HCT116 (cell line): ENCODE measurements around the gene MELTF. TPM values are rescaled to one million over a fixed set of nuclear protein-coding genes. Genes with fewer than 3 reads are reported as not detected.

ENCODE experiments used
- ATAC-seq: fragments of 200-7000 bp; cut with Tn5 transposase; 2 replicates; pipeline ENCODE4 v1.9.1; 2020; ENCODE audit warnings: mild to moderate bottlenecking, moderate library complexity
- BruUV-seq: library from RNA; stranded (reverse); fragments of 400-500 nt; replicated peaks from 2 replicates; lab custom pipeline; 2021; lab: Mats Ljungman, UMichigan
- CTCF ChIA-PET: fragments of 300-600 bp; sonication (Branson Sonifier 250); formaldehyde crosslinking; loops from one replicate; lab custom pipeline; 2021; ENCODE audit warnings: antibody characterized with exemption; lab: Charles Lee
- POLR2A ChIA-PET: fragments of 300-600, 350-600 bp; sonication (Branson Sonifier 250); formaldehyde crosslinking; loops from one replicate; lab custom pipeline; 2021; ENCODE audit warnings: antibody characterized with exemption; lab: Charles Lee
- RAD21 ChIA-PET, 2 experiments: fragments of 300-600 bp; sonication (Branson Sonifier 250); formaldehyde crosslinking; loops; one replicate each; lab custom pipeline; 2023; ENCODE audit warnings: low total read pairs in 2 of 2; ENCODE audit not compliant: uncharacterized antibody in 2 of 2, unreplicated experiment in 2 of 2, low non-redundant PET in 1 of 2; lab: Charles Lee
- DNase-seq: peaks from one replicate; pipeline ENCODE4 v3.0.0-alpha.2; 2010; ENCODE audit warnings: low read depth, low spot score
- H2AFZ ChIP-seq: fragments of 200-600 bp; shearing (Covaris generic), sonication (generic); 2 replicates; pipeline ENCODE4 v1.6.1; 2017; ENCODE audit warnings: low read depth, mixed run types, mixed read lengths, antibody characterized with exemption, low read length; ENCODE audit not compliant: poor library complexity, severe bottlenecking
- H3K27ac ChIP-seq: 2 replicates; pipeline ENCODE4 v1.5.1; 2012; ENCODE audit warnings: low read depth, low read length
- H3K27me3 ChIP-seq: fragments of 200-600 bp; sonication (generic); 2 replicates; pipeline ENCODE4 v1.6.1; 2016; ENCODE audit warnings: mixed run types, low read length, mixed read lengths; ENCODE audit not compliant: insufficient read depth
- H3K36me3 ChIP-seq, 2 experiments: fragments of 200-500 bp in 1 of 2; fragments of 200-600 bp in 1 of 2; sonication (Bioruptor generic) in 1 of 2; sonication (generic) in 1 of 2; 2 replicates each; pipeline versions ENCODE4 v1.5.1 to v1.6.1; 2014 to 2016; ENCODE audit warnings: low read length in 2 of 2, inconsistent platforms in 1 of 2, mixed read lengths in 1 of 2, mixed run types in 1 of 2; ENCODE audit not compliant: insufficient read depth in 2 of 2, control insufficient read depth in 1 of 2
- H3K4me1 ChIP-seq, 2 experiments: fragments of 200-600 bp in 1 of 2; sonication (generic) in 1 of 2; 2 replicates each; pipeline versions ENCODE4 v1.5.1 to v1.6.1; 2012 to 2017; ENCODE audit warnings: low read length in 2 of 2, inconsistent platforms in 1 of 2, mild to moderate bottlenecking in 1 of 2, mixed read lengths in 1 of 2, mixed run types in 1 of 2, moderate library complexity in 1 of 2; ENCODE audit not compliant: insufficient read depth in 2 of 2, control insufficient read depth in 1 of 2
- H3K4me2 ChIP-seq: fragments of 200-600 bp; sonication (generic); 2 replicates; pipeline ENCODE4 v1.6.1; 2017; ENCODE audit warnings: mixed run types, low read length, mixed read lengths
- H3K4me3 ChIP-seq, 2 experiments: fragments of 200-600 bp in 1 of 2; sonication (generic) in 1 of 2; replicated peaks in 1 of 2; 2 replicates each; pipeline ENCODE4 v1.5.1; 2011 to 2016; ENCODE audit warnings: low read length in 2 of 2, control low read depth in 1 of 2, low read depth in 1 of 2, mild to moderate bottlenecking in 1 of 2, mixed read lengths in 1 of 2, mixed run types in 1 of 2
- H3K79me2 ChIP-seq: fragments of 200-600 bp; sonication (generic); 2 replicates; pipeline ENCODE4 v1.6.1; 2017; ENCODE audit warnings: mild to moderate bottlenecking, mixed run types, low read length, moderate library complexity, mixed read lengths; ENCODE audit not compliant: insufficient read depth
- H3K9ac ChIP-seq: fragments of 200-600 bp; sonication (generic); 2 replicates; pipeline ENCODE4 v1.6.1; 2016; ENCODE audit warnings: low read length, mixed read lengths
- H3K9me2 ChIP-seq: fragments of 200-600 bp; sonication (generic), shearing (Covaris generic); 2 replicates; pipeline ENCODE4 v1.6.1; 2017; ENCODE audit warnings: mixed run types, mild to moderate bottlenecking, moderate library complexity; ENCODE audit not compliant: insufficient read depth
- H3K9me3 ChIP-seq, 2 experiments: fragments of 200-500 bp in 1 of 2; fragments of 200-600 bp in 1 of 2; sonication (Bioruptor generic) in 1 of 2; sonication (generic) in 1 of 2; 2 replicates each; pipeline ENCODE4 v1.6.1; 2014 to 2017; ENCODE audit warnings: low read length in 2 of 2, mixed read lengths in 2 of 2, inconsistent platforms in 1 of 2, low read depth in 1 of 2, mild to moderate bottlenecking in 1 of 2, mixed run types in 1 of 2, moderate library complexity in 1 of 2; ENCODE audit not compliant: control insufficient read depth in 1 of 2, insufficient read depth in 1 of 2
- H4K20me1 ChIP-seq: fragments of 200-600 bp; sonication (generic), shearing (Covaris generic); 2 replicates; pipeline ENCODE4 v1.6.1; 2017; ENCODE audit warnings: mixed run types, mild to moderate bottlenecking, moderate library complexity; ENCODE audit not compliant: insufficient read depth
- ATF3 ChIP-seq: IDR thresholded peaks from 2 replicates; pipeline ENCODE4 v1.6.1; 2012
- CBX3 ChIP-seq: IDR thresholded peaks from 2 replicates; pipeline ENCODE4 v1.6.1; 2012; ENCODE audit warnings: low read depth
- CEBPB ChIP-seq: IDR thresholded peaks from 2 replicates; pipeline ENCODE4 v1.6.1; 2012; ENCODE audit warnings: low read depth
- EGR1 ChIP-seq: IDR thresholded peaks from 2 replicates; pipeline ENCODE4 v1.6.1; 2012; ENCODE audit warnings: low read depth
- EZH2 ChIP-seq: fragments of 200-600 bp; sonication (generic); IDR thresholded peaks from 2 replicates; pipeline ENCODE4 v1.6.1; 2017; ENCODE audit warnings: antibody characterized with exemption, mixed run types
- EZH2phosphoT487 ChIP-seq: fragments of 200-600 bp; IDR thresholded peaks from 2 replicates; pipeline ENCODE4 v1.6.1; 2018; ENCODE audit warnings: antibody characterized with exemption, borderline replicate concordance
- FOSL1 ChIP-seq: IDR thresholded peaks from 2 replicates; pipeline ENCODE4 v1.6.1; 2012; ENCODE audit warnings: low read depth
- JUND ChIP-seq: IDR thresholded peaks from 2 replicates; pipeline ENCODE4 v1.6.1; 2012
- POLR2A ChIP-seq: IDR thresholded peaks from 2 replicates; pipeline ENCODE4 v1.7.0; 2011; ENCODE audit warnings: borderline replicate concordance; ENCODE audit not compliant: insufficient read depth, insufficient read length; ENCODE audit errors: extremely low read depth
- POLR2AphosphoS5 ChIP-seq: IDR thresholded peaks from 2 replicates; pipeline ENCODE4 v1.6.1; 2011; ENCODE audit warnings: mild to moderate bottlenecking, low read depth, low read length, moderate library complexity
- RAD21 ChIP-seq: IDR thresholded peaks from 2 replicates; pipeline ENCODE4 v1.6.1; 2012; ENCODE audit warnings: low read depth, mild to moderate bottlenecking
- REST ChIP-seq: IDR thresholded peaks from 2 replicates; pipeline ENCODE4 v1.6.1; 2012; ENCODE audit warnings: low read depth
- SIN3A ChIP-seq: IDR thresholded peaks from 2 replicates; pipeline ENCODE4 v1.6.1; 2012; ENCODE audit warnings: low read depth
- SP1 ChIP-seq: IDR thresholded peaks from 2 replicates; pipeline ENCODE4 v1.6.1; 2012; ENCODE audit warnings: low read depth
- SRF ChIP-seq: IDR thresholded peaks from 2 replicates; pipeline ENCODE4 v1.6.1; 2012; ENCODE audit warnings: low read depth
- TCF7L2 ChIP-seq: IDR thresholded peaks from 2 replicates; pipeline ENCODE4 v1.7.0; 2011; ENCODE audit warnings: borderline replicate concordance, inconsistent platforms; ENCODE audit not compliant: insufficient read depth, insufficient read length; ENCODE audit errors: extremely low read depth
- YY1 ChIP-seq: IDR thresholded peaks from 2 replicates; pipeline ENCODE4 v1.6.1; 2011; ENCODE audit warnings: low read length, low read depth, moderate library complexity, mild to moderate bottlenecking; ENCODE audit not compliant: insufficient replicate concordance; ENCODE audit errors: extremely low read depth
- ZFX ChIP-seq: fragments of 450-650 bp; IDR thresholded peaks from 2 replicates; pipeline ENCODE4 v1.6.1; 2017
- ZNF274 ChIP-seq: fragments of 200-500 bp; sonication (Bioruptor generic); IDR thresholded peaks from 2 replicates; pipeline ENCODE4 v1.6.1; 2014; ENCODE audit warnings: mild to moderate bottlenecking, low read depth, low read length, inconsistent platforms
- intact Hi-C: fragments of 100-400 bp; cut with micrococcal nuclease; formaldehyde crosslinking; loops from 2 replicates; pipeline ENCODE4 v1.10.0; 2022
- total RNA-seq: library from RNA; stranded (reverse); gene quantifications from one replicate; pipeline ENCODE4 v1.2.1, GENCODE V29; 2021; ENCODE audit not compliant: unreplicated experiment

Gene MELTF
- total RNA-seq, 1 experiment from 2014 or later: 47.6 TPM

GRCh38 chr3:196976941-196977340 lies 52.7 kb downstream of the MELTF start:
- H3K9ac ChIP-seq: no peak overlapping the region
- no peaks in the 10 kb centered on the region for H4K20me1 ChIP-seq
- no peak overlapping the region for H2AFZ ChIP-seq
- H3K27me3 ChIP-seq: no peaks in the 10 kb centered on the region
- H3K4me3 ChIP-seq: no peak overlapping the region
- no peak for DNase-seq
- CTCF ChIA-PET: no interaction called here
- H3K9me2 ChIP-seq: no peaks in the 10 kb centered on the region
- peaks cover 0 to 5% of the 10 kb centered on the region in 2 experiments; a peak in 1 of 4 replicates for H3K9me3 ChIP-seq
- RAD21 ChIA-PET: no interaction called here
- no peak for ATAC-seq
- H3K4me2 ChIP-seq: no peak overlapping the region
- POLR2A ChIA-PET: no interaction called here
- peaks cover 0 to 8% of the 10 kb centered on the region in 2 experiments; a peak in 1 of 4 replicates for H3K4me1 ChIP-seq
- no TSS peak for BruUV-seq
- no peaks in the 10 kb centered on the region for H3K36me3 ChIP-seq
- no peak overlapping the region for H3K27ac ChIP-seq
- no peak for TF ChIP-seq JUND
- no peak for TF ChIP-seq EZH2
- TF ChIP-seq SP1: no peak
- TF ChIP-seq RAD21: no peak
- no peak for TF ChIP-seq POLR2AphosphoS5
- TF ChIP-seq ZNF274: no peak
- no peak for TF ChIP-seq ATF3
- no peak for TF ChIP-seq ZFX
- intact Hi-C loops: no loop called here
- H3K79me2 ChIP-seq: no peaks in the 10 kb centered on the region

GRCh38 chr3:196975349-196975748 lies 54.3 kb downstream of the MELTF start:
- Histone ChIP-seq H3K36me3 (no peaks in the 10 kb centered on the region), H4K20me1 (no peaks in the 10 kb centered on the region), H3K27me3 (no peaks in the 10 kb centered on the region), H3K9me3 (no peaks in the 10 kb centered on the region), H3K4me1 (peaks cover 0 to 9% of the 10 kb centered on the region in 2 experiments; a peak in 1 of 4 replicates), H3K27ac (no peak overlapping the region), H3K9ac (no peak overlapping the region), H3K9me2 (no peaks in the 10 kb centered on the region), H3K4me3 (no peak overlapping the region), H2AFZ (no peak overlapping the region), H3K79me2 (no peaks in the 10 kb centered on the region), H3K4me2 (no peak overlapping the region)
- BruUV-seq: no TSS peak
- POLR2A ChIA-PET: no interaction called here
- ATAC-seq: no peak
- CTCF ChIA-PET: no interaction called here
- intact Hi-C loops: no loop called here
- RAD21 ChIA-PET: no interaction called here
- DNase-seq: no peak
- TF ChIP-seq SP1: no peak
- TF ChIP-seq REST: no peak
- no peak for TF ChIP-seq FOSL1
- TF ChIP-seq SRF: no peak
- TF ChIP-seq EZH2phosphoT487: no peak
- no peak for TF ChIP-seq RAD21
- TF ChIP-seq YY1: no peak
- TF ChIP-seq JUND: no peak
- TF ChIP-seq EGR1: no peak
- TF ChIP-seq CBX3: no peak
- TF ChIP-seq ATF3: no peak
- TF ChIP-seq TCF7L2: no peak
- no peak for TF ChIP-seq ZFX
- TF ChIP-seq EZH2: no peak
- no peak for TF ChIP-seq POLR2A
- no peak for TF ChIP-seq CEBPB
- no peak for TF ChIP-seq POLR2AphosphoS5
- no peak for TF ChIP-seq SIN3A
